ENCODE data around the gene ZNF317.
"Not testable (repeated sequence)": the region's sequence is repeated elsewhere in the genome, so short reads cannot be mapped to it uniquely, and the experiment has no call there.

The ZNF317 gene

GRCh38 chr19:9171393-9171991 is 31.3 kb downstream of the ZNF317 start:
- no peak for DNase-seq (ENCODE audit: low read depth in 2 of 2)

DNA sequence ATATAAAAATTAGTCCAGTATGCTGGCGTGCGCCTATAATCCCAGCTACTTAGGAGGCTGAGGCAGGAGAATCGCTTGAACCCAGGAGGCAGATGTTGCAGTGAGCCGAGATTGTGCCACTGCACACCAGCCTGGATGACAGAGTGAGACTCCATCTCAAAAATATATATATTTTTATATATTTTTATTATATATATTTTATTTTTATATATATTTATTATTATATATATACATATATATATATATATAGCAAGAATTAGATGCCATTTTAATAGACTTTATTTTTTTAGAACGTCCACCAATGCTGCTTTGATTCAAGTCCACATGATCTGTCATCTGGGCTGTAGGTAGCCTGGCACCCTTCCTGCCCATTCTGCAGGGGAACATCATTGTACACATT is 35.1 kb downstream of the ZNF317 start:
- DNase-seq (ENCODE audit: low read depth in 2 of 2) = no peak

- DNase-seq (ENCODE audit: low read depth in 2 of 2) = no peak
These were observed 38.7 kb downstream of the ZNF317 start, which contains the start of gene OR7D2 for GRCh38 chr19:9178901-9179300. OR7D2 (plus strand) TSS chr19:9178979; CDS start chr19:9185782, 6,803 bp downstream.

DNA sequence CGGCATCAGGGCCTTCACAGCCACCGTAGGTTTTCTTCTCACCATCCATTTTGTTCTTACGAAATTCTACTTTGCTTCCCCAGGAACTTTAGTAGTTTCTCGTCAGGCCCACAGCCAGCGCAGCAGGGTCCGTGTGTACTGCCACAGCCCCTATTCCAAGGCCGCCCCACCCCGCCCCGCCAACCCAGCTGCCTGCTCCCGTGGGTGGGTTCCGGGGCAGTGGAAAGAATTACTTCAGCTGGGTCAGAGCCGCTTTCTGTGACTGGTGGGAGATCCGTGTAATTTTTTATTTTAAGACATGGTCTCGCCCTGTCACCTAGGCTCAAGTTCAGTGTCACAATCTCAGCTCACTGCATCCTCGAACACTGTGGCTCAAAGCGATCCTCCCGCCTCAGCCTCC is 42.8 kb downstream of the ZNF317 start:
- no peak for DNase-seq (ENCODE audit: low read depth in 2 of 2)

- DNase-seq (ENCODE audit: low read depth in 2 of 2) = no peak
These were observed 47.0 kb downstream of the ZNF317 start for GRCh38 chr19:9187191-9187590.

DNA sequence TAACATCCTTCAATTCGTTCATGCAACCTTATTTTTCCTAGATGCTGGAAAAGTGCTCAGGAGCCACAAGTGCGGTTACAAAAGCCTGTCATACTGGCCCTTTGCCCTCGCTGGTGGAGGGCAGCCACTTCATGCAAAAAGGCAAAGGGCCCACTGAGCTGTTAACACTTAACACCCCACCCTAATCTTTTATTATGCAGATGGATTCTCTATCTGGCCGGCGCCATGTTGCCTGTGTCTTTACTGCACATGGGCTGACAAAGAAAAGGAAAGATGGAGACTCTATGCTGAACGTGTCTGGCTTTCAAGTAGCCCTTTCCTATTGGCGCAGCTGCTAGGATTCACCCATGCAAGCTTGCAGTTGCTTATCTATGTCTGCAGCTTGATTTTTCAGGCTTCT is 49.3 kb downstream of the ZNF317 start:
- no peak for DNase-seq (ENCODE audit: low read depth in 2 of 2)

GRCh38 chr19:9198044-9198443 is 57.8 kb downstream of the ZNF317 start:
- not testable (repeated sequence) for DNase-seq (ENCODE audit: low read depth in 2 of 2)

- DNase-seq (ENCODE audit: low read depth in 2 of 2) = peak; percentile 34 to 44
These were observed 65.4 kb downstream of the ZNF317 start for GRCh38 chr19:9205501-9206113.

Data from stimulated activated CD8-positive, alpha-beta memory T cell treated with anti-CD3 and anti-CD28 coated beads, Interleukin-7, amount 100 ng/mL, for 4 hours (primary cell).